GM18861 (cell line): Measurements from ENCODE around the gene HBE1.
"Not testable (repeated sequence)": the region's sequence is repeated elsewhere in the genome, so short reads cannot be mapped to it uniquely, and the experiment has no call there.

Experiments used
- ATAC-seq: cut with Tn5 transposase; IDR thresholded peaks from one replicate; pipeline ENCODE4 v1.9.1; 2021; ENCODE audit not compliant: unreplicated experiment

HBE1 gene

DNA sequence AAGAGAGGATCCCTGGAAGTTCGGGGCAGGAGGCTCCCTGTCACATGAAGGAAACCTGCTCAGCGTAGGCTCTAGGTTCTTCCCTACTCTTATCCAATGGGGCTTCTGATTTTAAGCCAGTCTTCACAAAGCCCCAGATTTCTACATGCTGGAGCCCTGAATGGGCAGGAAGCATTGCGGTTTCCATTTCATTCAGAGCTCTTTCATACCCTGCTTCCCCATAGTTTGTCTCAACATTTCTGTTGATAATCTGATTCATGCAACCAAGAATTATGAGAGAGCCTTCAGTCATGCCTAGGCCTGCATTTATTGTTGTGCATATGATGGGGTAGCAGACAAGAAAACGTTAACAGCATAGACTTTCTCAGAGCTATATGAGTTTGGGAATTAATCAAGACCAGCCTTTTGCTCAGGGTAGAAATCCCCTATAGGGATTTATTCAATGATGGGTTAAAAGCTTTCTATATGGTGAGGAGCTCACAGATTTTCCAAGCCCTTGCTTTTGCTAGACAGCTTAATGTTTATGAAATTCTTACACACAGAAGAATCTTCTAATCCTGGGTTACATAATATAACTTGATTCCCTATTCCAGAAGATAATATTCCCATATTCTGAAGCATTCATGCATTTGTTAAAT lies 16.1 kb upstream of the HBE1 start:
- no peak for ATAC-seq

DNA sequence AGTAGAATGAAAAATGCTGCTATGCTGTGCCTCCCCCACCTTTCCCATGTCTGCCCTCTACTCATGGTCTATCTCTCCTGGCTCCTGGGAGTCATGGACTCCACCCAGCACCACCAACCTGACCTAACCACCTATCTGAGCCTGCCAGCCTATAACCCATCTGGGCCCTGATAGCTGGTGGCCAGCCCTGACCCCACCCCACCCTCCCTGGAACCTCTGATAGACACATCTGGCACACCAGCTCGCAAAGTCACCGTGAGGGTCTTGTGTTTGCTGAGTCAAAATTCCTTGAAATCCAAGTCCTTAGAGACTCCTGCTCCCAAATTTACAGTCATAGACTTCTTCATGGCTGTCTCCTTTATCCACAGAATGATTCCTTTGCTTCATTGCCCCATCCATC lies 14.9 kb upstream of the HBE1 start:
- ATAC-seq: no peak

DNA sequence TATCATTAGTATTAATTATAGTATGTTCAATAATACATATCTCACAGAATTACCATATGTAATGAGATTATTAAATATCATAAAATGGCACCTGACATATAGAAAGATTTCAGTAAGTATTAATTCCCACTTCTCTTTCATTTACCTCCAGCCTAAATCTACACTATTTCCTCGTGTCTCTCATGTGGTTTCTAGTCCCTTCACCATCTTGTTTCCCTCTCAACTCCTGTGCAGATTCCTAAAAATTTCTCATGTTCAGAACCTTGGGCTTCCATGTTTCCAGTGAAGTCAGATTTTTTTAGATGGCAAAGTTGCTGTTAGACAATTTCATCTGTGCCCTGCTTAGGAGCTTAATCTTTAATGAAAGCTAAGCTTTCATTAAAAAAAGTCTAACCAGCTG lies 14.1 kb upstream of the HBE1 start:
- no peak for ATAC-seq

DNA sequence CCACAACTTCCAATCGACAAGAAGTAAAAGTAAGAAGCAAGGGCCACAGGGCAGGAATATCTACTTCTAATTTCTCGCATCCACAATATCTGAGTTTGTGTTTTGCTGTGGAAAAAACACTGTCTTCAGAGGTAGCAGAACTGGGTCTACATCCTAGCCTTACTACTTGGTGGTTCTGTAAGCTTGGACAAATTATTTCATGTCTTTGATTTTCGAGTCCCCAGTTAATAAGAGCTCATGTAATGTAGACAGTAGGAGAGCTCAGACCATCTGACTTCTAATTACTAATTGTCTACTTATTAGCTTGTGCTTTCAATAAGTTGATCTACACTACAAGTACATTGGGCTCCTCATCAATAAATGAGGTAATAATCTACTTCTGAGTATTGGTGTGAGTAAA lies 13.3 kb upstream of the HBE1 start:
- no peak for ATAC-seq

DNA sequence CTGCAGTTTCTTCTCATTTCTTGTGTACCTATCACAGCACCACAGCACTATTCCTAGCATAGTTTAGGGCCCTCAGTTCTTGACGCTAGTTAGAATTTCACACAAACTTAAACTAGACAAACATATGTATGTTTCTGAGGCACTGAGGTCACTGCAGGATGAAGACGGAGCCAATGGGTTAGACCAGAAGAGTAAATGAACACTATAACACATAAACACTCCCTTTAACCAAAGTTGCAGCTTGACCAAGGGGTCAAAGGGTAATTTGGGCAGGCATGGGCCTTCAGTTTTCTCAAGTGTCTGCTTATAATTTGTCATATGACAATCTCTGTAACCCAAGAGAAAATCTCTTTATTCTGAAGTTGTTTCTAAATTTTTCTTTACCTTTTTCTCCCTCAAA lies 12.9 kb upstream of the HBE1 start:
- no peak for ATAC-seq

DNA sequence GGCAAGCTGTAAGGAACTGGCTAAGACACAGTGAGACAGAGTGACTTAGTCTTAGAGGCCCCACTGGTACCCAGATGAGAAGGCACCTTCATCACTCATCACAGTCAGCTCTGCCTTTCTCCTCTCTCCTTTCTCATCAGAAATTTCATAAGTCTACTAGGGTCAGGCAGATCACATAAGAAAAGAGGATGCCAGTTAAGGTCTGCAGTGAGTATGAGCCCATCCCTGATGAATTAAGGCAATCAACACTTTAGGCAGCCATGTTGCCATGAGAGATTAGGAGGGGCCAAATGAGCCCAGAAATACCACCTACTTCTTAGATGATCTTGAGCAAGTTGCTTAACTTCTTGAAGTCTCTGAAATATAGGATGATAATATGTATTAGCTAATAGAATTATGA lies 11.9 kb upstream of the HBE1 start:
- no peak for ATAC-seq

DNA sequence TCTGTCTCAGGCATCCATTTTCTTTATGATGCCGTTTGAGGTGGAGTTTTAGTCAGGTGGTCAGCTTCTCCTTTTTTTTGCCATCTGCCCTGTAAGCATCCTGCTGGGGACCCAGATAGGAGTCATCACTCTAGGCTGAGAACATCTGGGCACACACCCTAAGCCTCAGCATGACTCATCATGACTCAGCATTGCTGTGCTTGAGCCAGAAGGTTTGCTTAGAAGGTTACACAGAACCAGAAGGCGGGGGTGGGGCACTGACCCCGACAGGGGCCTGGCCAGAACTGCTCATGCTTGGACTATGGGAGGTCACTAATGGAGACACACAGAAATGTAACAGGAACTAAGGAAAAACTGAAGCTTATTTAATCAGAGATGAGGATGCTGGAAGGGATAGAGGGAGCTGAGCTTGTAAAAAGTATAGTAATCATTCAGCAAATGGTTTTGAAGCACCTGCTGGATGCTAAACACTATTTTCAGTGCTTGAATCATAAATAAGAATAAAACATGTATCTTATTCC lies 10.9 kb upstream of the HBE1 start:
- ATAC-seq: peak; percentile 97

DNA sequence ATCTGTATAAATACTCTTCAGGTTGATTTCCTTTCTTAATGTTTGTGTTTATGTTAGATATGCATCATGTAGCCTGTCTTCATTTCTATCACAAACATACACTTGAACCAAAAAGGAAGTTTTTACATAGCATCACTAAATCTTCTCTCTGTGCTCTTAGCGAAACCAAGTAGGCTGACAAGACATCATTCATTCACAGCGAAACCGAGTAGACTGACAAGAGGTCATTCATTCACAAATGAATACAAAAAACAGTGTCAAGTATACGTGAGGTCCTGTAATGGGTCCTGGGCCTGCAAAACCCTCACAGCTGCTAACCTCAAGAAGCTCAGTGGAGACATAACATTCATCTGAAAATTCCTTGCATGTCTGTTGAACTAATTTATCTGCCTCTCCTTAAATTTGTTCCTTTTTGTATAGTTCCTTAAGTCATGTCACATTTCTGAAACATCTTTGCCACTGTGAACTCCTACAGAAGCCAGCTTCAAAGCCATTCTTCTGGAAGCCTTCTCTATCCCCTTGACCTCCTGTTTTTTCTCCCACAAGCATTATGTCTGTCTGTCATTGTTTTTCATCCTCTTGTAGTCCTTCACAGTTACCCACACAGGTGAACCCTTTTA lies 9.8 kb upstream of the HBE1 start:
- no peak for ATAC-seq

DNA sequence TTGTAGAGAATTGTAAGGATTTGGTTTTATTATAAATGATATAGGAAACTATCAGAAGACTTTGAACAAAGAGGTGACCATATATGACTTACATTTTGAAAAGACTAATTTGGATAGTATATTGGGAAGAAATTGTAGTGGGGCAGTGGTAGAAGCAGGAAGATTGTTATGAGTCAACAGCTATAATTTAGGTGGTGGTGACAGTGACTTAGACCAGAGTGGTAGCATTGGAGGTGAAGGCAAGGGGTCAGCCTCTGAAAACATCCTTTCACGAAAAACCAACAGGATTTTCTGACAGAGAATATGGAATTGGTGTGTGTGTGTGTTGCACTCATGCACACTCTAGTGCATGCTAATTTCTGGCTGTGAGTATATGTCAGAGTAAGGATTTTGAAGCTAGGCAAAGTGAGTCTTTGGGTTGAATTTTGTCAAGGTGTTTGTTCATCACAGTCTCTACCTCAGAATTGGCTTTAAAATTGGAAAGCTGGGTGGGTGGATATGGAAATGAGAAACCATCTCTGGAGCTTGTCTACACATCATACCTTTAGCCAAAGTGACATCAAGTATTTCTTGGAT lies 8.2 kb upstream of the HBE1 start:
- ATAC-seq: peak; percentile 48

DNA sequence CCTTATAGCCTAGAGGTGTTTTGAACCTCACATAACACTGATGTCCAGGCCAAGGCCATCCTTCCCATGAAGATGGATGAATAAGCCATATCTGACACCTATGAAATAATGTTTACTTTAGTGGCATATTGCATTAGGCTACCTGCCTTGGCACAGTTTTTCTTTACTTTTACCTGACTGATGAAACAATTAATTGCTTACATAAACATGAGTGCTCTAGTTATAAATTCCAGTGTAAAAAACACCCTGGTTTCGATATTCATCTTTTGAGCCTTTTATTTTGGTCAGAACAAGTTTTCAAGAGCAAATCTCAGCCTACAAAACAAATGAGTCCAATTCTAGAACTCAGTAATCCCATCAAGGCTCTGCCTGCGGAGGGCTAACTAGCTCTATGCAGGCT lies 7.0 kb upstream of the HBE1 start:
- no peak for ATAC-seq

DNA sequence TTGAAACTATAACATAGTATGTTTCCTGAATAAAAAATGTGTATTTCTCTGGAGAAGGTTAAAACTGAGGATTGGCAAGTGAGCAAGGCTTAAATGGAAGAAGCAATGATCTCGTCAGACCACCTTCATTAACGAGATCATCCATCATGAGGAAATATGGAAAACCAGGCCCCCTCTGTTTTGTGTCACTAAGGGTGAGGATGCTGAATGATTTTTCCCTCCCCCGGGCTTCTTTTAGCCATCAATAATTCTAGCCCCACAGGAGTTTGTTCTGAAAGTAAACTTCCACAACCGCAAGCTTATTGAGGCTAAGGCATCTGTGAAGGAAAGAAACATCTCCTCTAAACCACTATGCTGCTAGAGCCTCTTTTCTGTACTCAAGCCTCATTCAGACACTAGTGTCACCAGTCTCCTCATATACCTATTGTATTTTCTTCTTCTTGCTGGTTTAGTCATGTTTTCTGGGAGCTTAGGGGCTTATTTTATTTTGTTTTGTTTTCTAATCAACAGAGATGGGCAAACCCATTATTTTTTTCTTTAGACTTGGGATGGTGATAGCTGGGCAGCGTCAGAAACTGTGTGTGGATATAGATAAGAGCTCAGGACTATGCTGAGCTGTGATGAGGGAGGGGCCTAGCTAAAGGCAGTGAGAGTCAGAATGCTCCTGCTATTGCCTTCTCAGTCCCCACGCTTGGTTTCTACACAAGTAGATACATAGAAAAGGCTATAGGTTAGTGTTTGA lies 5.8 kb upstream of the HBE1 start:
- ATAC-seq: no peak

DNA sequence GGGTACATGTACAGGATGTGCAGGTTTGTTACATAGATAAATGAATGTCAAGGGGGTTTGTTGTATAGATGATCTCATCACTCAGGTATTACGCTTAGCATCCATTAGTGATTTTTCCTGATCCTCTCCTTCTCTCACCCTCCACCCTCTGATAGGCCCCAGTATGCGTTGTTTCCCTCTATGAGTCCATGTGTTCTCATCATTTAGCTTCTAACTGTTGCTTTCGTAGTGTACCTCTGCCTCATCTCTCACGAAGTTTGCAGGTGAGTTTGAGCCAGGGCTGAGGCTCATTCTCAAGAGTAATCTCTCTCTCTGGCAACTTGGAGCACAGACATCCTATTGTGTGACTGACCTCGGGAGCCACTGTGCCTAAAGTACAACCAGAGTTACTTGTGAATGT lies 4.7 kb upstream of the HBE1 start:
- no peak for ATAC-seq

DNA sequence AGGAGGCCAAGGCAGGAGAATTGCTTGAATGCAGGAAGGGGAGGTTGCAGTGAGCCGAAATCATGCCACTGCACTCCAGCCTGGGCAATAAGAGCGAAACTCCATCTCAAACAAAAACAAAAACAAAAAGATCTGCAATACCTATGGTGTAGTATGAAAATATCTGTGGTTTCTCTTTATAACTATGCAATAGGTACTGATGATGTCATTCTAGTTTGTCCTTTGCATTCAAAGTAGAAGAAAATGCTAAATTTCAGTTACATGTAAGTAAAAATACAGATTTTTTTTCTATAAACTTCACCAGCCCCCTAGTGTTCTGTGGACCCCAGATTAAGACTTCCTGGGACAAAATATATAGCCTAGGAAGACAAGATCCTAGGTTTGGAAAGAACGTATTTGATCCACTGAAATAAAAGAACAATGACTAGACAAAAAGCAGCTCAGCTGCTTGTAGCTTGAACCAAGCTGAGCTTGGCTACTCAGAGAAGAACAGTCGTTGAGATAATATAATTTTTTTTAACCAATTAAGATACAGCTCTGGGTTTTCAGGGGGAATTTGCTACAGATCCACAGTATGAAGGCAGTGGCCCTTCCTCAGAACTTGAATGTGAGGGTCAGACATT lies 2.8 kb upstream of the HBE1 start:
- ATAC-seq: no peak

DNA sequence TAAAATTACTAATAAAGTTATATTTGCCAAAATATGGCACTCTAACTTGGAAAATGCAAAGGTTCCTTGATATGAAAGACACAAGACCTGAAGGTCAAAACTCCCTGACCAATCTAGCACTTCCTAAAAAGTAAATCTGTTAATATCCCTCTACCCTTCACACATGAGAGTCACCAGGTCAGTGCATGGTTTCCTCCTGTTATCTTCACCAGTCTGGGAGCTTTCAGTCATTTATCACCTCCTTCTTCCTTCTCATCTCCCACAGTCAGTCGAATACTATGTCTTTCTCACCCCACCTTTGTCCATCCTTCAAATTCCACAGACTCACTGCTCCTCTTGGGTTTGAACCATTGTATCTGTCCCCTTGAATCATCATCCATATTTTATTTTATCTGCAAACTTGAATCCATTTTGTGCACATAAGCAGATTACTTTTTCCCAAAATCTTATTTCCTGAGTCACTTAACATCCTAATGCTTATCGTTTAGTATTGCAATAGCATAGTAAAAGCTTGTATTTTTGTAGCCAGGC lies 2.6 kb downstream of the HBE1 start:
- ATAC-seq: no peak

DNA sequence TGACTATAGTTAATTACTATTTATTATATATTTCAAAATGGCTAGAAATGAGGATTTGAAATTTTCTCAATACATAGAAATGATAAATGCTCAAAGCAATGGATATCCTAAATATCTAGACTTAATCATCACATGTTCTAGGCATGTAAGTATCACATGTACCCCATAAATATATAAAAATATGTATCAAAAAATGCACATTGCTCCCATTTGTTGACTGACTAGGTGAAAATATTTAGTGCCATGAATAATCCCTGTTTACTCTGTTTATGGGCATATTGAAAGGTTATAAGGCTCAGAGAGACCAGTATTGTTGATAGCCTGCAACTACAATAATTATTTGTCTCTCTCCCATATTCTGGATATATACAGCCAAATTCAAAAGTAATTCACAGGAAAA lies 3.1 kb downstream of the HBE1 start:
- ATAC-seq: no peak

DNA sequence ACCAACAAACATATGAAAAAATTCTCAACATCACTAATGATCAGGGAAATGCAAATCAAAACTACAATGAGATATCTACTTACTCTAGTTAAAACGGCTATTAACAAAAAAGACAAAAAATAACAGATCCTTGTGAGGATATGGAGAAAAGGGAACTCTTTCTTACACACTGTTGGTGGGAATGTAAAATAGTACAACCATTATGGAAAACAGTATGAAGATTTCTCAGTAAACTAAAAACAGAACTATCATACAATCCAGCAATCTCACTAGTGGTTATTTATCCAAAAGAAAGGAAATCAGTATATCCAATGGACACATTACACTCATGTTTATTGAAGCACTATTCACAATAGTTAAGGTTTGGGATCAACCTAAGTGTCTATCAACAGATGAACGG lies 3.9 kb downstream of the HBE1 start:
- no peak for ATAC-seq

DNA sequence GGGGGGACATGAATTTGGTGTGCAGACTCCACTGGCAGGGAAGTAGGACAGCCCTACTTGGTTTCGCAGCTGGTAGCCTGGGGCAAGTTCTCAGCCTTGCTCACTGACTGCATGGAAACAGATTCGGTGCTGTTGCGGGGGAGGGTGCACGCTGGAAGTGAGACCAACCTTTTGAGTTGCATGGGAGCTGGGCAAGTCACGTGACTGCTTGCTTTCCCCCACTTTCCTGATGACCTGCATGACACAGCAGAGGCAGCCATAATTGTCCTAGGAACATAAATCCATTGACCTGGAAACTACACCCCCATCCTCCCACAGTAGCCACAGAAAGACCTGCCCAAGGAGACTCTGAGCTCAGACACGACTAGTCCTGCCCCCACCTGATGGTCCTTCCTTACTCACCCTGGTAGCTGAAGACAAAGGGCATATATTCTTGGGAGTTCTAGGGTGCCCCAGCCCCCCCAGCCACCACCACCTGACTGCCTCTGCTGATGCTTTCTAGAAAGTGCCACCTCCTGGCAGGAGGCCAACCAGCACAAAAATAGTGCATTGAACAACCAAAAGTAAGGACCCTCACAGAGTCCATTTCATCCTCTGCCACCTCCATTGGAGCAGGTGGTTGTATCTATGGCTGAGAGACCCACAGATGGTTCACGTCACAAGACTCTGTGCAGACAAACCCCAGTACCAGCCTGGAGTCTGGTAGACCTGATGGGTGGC lies 11.0 kb downstream of the HBE1 start:
- ATAC-seq: no peak

DNA sequence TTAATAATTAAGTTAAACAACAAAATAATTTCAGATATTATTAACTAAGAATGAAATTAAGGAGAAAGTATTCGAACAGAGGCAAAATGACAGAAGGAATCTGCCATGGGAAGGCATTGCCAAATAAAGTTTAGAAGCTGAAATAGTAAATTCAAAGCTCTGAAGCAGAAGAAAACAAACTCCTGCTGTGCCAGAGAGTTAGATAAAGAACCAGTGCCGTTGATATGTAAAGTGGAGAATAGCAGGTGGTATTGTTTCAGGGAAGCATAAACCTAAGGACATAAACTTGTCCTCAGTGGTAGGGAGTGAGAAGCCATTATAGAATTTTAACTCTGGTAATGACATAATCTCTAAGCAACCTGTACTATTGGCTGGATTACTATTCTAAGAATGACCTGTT lies 12.4 kb downstream of the HBE1 start:
- ATAC-seq: no peak

DNA sequence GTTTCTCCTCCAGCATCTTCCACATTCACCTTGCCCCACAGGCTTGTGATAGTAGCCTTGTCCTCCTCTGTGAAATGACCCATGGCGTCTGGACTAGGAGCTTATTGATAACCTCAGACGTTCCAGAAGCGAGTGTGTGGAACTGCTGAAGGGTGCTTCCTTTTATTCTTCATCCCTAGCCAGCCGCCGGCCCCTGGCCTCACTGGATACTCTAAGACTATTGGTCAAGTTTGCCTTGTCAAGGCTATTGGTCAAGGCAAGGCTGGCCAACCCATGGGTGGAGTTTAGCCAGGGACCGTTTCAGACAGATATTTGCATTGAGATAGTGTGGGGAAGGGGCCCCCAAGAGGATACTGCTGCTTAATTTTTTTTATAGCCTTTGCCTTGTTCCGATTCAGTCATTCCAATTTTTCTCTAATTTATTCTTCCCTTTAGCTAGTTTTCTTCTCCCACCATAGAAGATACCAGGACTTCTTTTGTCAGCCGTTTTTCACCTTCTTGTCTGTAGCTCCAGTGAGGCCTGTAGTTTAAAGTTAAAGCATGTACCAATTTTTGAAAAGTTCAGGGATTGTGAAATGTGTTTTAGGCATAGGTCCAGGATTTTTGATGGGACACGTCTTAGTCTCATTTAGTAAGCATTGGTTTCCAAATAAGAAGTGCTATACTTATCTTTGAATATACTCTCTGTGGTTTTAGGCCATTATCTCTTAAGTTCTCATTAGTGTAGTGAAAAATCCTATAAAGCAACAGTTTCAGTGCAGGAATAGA lies 14.9 kb downstream of the HBE1 start, which contains the start of gene HBG2:
TSS of gene HBG2 (minus strand) at position 136 of the 768 bp plus-strand sequence. CDS start at position 83, 53 bp downstream.
- ATAC-seq: not testable (repeated sequence)

DNA sequence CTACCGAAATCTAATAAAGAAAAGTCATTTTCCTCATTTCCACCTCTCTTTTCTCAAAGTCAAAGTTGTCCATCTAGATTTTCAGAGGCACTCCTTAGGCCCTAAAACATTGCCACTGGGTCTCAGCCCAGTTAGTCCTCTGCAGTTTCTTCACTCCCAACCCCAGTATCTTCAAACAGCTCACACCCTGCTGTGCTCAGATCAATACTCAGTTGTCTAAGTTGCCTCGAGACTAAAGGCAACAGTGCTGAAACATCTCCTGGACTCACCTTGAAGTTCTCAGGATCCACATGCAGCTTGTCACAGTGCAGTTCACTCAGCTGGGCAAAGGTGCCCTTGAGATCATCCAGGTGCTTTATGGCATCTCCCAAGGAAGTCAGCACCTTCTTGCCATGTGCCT lies 15.7 kb downstream of the HBE1 start:
- ATAC-seq: not testable (repeated sequence)
